DMS53 treated with DMSO at 0.1 percent for 48 hours (cell line): ENCODE results near the gene RAB3GAP1.
A peak's percentile ranks its signal among the peaks of the same experiment; 100 is the strongest.
"Not testable (repeated sequence)": the region's sequence is repeated elsewhere in the genome, so short reads cannot be mapped to it uniquely, and the experiment has no call there.

Experiments
- DNase-seq: peaks from one replicate; lab custom pipeline; 2025; ENCODE audit not compliant: unreplicated experiment; lab: John Stamatoyannopoulos, UW

The RAB3GAP1 gene

GRCh38 chr2:135052042-135052876 is at the start of gene RAB3GAP1:
RAB3GAP1 (plus strand) TSS chr2:135052292; CDS start chr2:135052308, 16 bp downstream.
- no peak for DNase-seq

DNA sequence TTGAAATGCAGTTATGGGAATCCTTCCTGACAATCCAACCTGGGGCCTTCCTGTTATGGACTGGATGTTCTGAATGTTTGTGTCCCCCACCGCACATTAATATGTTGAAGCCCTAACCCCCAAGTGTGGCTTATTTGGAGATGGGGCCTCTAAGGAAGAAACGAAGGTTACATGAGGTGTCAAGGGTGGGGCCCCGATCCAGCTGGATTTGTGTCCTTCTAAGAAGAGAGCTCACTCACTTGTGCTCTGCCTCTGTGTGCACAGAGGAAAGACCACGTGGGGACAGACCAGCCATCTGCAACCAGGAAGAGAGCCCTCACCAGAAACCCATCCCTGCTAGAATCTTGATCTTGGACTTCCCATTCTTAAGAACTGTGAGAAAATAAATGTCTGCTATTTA is 49.3 kb upstream of the RAB3GAP1 start:
- DNase-seq, result no peak

DNA sequence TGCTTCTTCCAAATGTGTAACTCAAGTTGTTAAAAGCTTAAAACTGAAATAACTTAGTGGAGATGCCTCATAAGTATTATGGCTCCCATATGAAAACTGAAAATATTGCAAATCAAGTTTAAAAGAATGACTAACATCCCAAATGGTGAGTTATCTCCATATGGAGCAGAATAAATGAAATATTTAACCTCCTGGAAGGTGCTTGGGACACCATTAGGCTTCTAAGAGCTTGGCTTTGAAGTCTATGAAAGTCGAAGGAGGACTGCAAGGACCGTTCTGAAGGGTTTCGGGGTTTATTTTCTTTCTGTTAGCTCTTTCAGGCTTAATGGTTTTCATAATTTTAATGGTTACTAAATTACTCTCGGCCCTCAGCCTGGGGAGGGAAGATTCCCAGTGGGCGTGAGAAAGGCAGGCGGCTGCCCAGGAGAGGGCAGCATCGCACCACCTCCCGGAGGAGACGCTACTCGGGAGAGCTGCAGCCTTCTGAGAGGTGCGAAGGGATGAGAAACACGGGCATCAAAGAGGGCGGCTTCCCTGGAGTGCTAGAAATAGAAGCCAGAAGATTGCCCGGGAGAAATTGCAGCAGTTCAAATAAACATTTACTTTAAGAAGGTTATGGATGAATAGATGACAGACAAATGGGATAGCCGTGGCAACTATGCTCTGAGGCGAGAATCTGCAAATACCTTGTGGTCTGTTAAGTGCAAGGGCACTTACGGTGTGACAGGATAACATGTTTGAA is 47.9 kb upstream of the RAB3GAP1 start:
- peak; percentile 20 for DNase-seq

GRCh38 chr2:135005753-135006152 is 46.3 kb upstream of the RAB3GAP1 start:
- no peak for DNase-seq

- DNase-seq, result no peak
Observed at GRCh38 chr2:135009339-135009738, 42.8 kb upstream of the RAB3GAP1 start.

- no peak for DNase-seq
Observed at GRCh38 chr2:135010200-135010942, 41.7 kb upstream of the RAB3GAP1 start.

GRCh38 chr2:135011633-135012032 is 40.5 kb upstream of the RAB3GAP1 start:
- no peak for DNase-seq

- no peak for DNase-seq
Observed at GRCh38 chr2:135021618-135022017, 30.5 kb upstream of the RAB3GAP1 start.

DNA sequence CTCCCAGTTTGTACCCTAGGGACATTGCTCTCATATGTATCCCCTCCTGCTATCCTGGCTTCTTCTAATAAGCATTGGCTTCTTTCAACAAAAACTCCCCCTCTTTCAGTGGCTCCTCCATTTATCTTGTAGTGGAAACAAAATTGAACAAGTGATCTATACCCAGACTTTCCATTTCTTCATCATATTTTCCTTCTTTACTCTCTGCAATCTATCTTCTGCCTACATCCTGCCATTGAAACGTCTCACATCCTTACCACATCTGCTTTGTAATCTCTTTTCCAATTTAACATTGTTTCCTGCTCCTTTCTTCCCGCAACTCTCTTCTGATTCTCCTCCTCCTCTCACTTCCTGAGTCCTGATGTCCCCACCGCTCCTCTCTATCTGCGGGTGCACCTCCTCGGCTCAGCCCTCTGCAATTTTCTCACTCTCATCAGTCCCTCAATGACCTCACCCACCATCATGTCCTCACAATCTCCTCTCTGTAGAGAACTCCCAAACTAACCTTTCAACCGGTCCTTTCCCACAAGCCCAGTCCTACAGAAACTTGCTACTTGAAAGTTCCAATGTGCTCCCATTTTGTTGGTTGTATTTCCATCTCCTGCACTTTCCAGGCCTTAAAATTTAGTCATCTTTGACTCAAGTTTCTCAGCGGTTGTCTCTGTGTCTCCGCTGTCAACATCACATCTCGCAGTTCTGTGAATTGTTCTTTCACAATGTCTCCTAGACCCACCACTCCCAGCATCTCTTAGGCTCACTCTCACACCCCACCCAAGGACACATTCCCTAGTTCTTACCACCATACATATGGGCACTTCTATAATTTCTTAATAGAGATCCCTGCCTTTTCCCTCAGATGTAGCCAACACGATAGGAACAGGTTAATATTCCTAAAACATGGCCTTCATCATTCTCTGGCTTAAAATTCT is 28.9 kb upstream of the RAB3GAP1 start:
- no peak for DNase-seq

DNA sequence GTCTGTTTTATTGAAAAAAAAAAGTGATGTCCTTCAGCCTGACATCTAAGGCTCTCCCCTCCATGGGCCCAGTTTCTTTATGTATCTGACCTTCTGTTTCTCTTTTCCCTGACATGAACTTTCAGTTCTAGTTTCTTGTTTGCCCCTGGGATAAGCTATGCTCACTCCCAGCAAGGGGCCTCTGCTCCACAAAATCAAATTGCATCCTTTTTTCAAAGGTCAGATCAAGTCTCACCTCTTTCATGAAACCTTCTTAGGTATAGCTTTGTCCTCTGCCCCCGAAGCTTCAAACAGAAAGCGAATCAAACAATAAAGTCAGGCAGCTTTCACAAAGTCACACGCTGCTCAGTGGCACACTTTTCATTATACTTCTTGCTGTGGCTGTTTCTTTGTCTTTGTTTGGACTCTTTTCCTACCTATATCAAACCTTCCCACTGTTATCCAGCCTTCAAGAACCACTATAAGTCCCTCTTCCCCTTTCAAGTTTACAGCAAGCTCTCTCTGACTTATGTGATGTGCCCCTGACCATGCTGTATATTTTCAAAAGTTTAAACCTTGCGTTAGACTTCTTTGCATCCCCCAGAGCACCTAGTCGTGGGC is 28.1 kb upstream of the RAB3GAP1 start:
- DNase-seq, result no peak

DNA sequence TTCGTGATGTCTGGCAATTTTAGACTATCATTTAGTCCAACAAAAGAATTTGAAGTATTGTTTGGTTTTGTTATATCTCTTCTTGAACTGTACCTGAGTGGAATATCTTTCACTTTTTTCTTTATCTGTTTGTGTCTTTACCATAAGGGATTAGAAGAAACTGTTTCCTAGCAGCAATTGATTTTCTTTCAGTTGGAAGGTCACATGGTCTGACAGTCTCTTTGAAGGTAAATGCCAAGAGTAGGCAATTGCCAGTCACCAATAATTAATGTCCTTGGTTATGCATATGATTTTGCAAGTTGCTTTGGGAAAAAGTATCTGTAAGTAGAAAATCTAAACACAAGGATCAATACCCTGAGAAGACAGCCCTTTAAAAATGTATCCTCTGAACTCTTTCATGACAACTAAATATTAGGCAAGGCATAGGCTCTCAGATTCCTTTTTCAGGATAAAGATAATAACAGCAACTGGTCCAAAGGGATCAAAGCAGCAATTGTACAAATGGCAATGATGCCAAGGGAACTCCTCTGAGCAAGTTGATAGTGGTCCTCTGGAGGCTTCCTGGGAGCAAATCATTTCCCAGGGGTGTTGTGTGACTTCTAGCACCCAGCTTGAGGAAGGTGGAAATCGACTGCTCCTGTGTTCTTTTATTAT is 22.5 kb upstream of the RAB3GAP1 start:
- DNase-seq, result no peak

- no peak for DNase-seq
Observed at GRCh38 chr2:135030826-135031225, 21.3 kb upstream of the RAB3GAP1 start.

DNA sequence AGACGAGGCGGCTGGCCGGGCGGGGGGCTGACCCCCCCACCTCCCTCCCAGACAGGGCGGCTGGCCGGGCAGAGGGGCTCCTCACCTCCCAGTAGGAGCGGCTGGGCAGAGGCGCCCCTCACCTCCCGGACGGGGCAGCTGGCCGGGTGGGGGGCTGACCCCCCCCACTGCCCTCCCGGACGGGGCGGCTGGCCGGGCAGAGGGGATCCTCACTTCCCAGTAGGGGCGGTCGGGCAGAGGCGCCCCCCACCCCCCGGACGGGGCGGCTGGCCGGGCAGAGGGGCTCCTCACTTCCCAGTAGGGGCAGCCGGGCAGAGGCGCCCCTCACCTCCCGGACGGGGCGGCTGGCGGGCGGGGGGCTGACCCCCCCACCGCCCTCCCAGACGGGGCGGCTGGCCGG is 18.9 kb upstream of the RAB3GAP1 start:
- DNase-seq, result not testable (repeated sequence)

DNA sequence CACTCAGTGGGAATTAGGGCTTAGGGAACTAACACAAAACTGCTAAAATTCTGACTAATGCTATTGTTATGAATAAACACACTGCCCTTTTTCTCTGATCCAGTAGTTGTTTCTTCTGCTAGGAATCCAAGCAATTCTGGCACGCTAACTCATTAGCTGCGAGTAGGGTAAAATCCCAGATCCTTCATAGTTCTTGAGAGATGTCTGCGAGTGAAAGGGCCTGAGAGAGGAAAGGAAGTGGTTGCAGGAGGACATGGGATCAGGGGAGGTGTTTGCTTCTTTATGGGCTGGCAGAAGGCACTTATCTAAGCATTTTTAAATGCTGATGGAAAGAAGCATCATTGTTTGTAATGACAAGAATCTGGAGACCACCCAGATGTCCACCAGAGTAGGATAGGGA is 14.3 kb upstream of the RAB3GAP1 start:
- DNase-seq, result no peak

GRCh38 chr2:135043345-135043744 is 8.7 kb upstream of the RAB3GAP1 start:
- no peak for DNase-seq

GRCh38 chr2:135047300-135047699 is 4.8 kb upstream of the RAB3GAP1 start, which contains the start of gene MAP3K19:
MAP3K19 (minus strand) TSS chr2:135047447; CDS start chr2:135024647, 22,800 bp downstream.
- no peak for DNase-seq

- no peak for DNase-seq
Observed at GRCh38 chr2:135048122-135048521, 4.0 kb upstream of the RAB3GAP1 start.

DNA sequence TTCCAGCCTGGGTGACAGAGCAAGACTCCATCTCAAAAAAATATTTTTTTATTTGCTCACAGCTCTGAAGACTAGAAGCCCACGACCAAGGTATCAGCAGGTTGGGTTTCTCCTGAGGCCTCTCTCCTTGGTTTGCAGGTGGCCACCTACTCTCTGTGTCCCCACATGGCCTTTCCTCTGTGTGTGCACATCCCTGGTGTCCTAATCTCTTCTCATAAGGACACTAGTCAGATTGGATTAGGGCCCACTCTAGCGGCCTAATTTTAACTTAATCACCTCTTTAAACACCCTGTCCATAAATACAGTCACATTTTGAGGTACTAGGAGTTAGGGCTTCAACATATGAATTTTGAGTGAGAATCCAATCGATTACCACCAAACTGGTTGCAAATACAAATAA is 2.0 kb upstream of the RAB3GAP1 start:
- no peak for DNase-seq

DNA sequence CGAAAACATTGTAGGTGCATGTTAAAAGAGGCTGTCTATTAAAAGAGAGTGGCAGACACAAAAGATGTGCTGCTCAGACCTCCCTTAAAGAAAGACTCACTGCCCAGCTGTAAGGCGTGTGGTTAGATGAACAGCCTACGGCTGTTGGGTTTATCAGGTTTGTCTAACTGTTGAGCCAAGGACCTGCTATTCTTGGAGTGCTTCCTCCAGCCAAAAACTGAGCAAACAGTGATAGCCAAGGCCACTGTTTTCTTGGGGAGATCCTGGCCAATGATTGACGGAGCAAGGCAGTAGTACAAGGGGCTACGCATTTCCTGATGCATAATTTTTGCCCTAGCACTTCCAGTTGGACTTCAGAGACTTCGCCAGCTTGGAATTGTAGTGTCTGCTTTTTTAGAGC is 1.4 kb upstream of the RAB3GAP1 start:
- no peak for DNase-seq
